Measurements from ENCODE around the gene AGK.

DNA sequence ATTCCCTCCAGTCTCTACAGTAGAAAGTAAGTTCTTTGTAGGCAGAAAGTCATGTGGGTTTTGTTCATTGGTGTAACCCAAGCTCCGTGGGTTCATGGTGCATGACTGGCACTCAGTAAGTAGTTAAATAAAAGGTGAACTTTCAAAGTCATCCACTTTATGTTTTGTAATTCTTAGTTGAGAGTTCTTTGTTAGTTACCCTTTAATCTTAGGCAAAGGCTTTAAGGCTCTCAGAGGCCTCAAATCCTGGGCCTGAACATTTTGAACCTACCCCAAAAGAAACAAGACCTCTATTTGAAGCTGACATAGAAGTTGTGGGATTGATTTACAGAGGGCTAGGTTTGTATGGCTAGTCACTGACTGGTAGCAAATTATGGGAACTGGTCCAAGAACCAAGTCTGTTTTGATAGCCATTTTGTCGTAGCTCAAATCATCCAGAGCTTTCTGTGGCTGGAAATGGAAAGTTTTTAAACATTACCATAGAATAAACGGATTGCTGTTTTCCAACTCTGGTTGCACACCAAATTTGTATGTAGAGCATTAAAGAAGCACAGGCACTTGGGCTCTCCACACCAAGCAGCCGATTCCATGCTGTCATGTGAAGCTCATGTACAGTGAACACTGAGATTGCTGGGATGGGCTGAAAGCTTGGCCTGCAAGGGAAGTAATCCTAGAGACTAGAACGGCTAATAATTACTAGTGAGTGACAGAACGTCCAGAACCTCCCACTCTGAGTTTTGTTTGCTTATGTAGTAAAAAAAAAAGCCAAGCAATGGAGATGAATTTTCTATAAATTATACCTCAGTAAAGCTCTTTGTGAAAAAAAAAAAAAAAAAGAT, 97.3 kb downstream of the AGK start:
- no peak for TF ChIP-seq EZH2phosphoT487 (conservative IDR thresholded peaks at IDR 0.05; ENCODE audit: low read length)
- TF ChIP-seq, protein P1, sequence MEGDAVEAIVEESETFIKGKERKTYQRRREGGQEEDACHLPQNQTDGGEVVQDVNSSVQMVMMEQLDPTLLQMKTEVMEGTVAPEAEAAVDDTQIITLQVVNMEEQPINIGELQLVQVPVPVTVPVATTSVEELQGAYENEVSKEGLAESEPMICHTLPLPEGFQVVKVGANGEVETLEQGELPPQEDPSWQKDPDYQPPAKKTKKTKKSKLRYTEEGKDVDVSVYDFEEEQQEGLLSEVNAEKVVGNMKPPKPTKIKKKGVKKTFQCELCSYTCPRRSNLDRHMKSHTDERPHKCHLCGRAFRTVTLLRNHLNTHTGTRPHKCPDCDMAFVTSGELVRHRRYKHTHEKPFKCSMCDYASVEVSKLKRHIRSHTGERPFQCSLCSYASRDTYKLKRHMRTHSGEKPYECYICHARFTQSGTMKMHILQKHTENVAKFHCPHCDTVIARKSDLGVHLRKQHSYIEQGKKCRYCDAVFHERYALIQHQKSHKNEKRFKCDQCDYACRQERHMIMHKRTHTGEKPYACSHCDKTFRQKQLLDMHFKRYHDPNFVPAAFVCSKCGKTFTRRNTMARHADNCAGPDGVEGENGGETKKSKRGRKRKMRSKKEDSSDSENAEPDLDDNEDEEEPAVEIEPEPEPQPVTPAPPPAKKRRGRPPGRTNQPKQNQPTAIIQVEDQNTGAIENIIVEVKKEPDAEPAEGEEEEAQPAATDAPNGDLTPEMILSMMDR (IDR thresholded peaks at IDR 0.05; ENCODE audit: insufficient read depth, low read length, poor library complexity, severe bottlenecking): no peak

Data from SU-DHL-6 (cell line).